HL-60/S4 (cell line): ENCODE measurements around the gene CELSR2.
"Not testable (repeated sequence)": the region's sequence is repeated elsewhere in the genome, so short reads cannot be mapped to it uniquely, and the experiment has no call there.

Experiments used
- in situ Hi-C: fragments of 300-500 bp; cut with MboI; formaldehyde crosslinking; loops from 2 replicates; pipeline ENCODE4 v1.14.3; 2022; ENCODE audit warnings: low sequenced_read_pairs

The CELSR2 gene

DNA sequence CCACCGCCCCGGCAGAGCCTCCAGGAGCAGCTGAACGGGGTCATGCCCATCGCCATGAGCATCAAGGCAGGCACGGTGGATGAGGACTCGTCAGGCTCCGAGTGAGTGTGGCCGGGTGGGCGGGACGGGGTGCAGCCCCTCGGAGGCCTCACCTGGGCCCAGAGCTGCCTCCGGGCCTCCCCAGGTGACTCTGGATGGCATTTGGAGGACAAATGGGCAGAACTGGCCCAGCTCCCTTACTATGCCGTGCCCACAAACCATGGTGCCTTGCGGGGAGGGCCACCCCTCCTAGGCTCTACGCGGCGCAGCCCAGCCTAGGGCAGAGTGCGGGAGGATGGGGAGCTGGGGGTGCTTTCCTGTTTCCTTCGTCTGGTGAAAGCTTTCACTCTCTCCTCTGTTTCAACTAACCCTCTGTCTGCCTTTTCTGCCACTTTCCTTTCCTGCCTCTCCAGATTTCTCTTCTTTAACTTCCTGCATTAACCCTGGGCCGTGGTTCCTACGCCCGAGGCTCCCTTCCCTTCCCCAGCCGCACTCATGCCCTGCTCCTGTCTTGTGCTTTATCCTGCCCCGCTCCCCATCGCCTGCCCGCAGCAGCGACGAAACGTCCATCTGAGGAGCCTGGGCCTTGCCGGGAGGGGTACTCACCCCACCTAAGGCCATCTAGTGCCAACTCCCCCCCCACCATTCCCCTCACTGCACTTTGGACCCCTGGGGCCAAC, 24.4 kb downstream of the CELSR2 start:
- in situ Hi-C loops = loop anchor here (25.0 kb wide), 1 partner anchor 714 kb away; the partner anchor contains the start of gene AHCYL1

DNA sequence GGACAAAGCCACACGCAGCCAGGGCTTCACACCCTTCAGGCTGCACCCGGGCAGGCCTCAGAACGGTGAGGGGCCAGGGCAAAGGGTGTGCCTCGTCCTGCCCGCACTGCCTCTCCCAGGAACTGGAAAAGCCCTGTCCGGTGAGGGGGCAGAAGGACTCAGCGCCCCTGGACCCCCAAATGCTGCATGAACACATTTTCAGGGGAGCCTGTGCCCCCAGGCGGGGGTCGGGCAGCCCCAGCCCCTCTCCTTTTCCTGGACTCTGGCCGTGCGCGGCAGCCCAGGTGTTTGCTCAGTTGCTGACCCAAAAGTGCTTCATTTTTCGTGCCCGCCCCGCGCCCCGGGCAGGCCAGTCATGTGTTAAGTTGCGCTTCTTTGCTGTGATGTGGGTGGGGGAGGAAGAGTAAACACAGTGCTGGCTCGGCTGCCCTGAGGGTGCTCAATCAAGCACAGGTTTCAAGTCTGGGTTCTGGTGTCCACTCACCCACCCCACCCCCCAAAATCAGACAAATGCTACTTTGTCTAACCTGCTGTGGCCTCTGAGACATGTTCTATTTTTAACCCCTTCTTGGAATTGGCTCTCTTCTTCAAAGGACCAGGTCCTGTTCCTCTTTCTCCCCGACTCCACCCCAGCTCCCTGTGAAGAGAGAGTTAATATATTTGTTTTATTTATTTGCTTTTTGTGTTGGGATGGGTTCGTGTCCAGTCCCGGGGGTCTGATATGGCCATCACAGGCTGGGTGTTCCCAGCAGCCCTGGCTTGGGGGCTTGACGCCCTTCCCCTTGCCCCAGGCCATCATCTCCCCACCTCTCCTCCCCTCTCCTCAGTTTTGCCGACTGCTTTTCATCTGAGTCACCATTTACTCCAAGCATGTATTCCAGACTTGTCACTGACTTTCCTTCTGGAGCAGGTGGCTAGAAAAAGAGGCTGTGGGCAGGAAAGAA, 25.5 kb downstream of the CELSR2 start:
- in situ Hi-C loops = loop anchor here (5.0 to 25.0 kb wide), 2 partner anchors 127 to 712 kb away; partner anchors contain the start of gene AHCYL1

DNA sequence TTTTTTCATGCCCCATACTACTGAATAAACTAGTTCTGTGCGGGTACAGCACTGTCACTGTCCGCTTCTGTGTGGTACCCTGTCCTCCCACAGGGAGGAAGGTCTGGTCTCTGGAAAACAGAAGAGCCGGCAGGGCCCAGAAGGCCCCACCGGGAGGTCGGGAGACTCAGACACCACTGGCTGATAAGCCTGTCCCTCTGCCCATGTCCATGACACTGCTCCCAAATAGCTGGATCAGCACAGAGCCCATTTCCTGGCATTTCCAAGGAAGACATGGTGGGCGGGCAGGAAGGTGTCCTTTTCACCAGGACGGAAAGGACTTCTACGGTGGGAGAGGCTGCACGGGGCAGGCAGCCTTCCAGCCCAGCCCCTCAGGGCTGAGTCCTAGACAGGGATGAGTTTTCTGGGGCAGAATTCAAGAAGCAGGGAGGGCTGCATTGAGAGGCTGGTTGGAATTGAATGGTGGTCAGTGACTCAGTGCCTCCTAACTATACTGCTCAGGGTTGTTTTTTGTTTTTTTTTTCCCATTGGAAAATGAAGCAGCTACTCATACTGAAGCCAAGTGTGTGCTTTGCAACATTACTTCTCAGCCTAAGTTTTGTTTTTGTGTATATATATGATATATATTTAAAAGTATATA, 26.5 kb downstream of the CELSR2 start:
- in situ Hi-C loops = loop anchor here (5.0 kb wide), 1 partner anchor 126 kb away; no protein-coding TSS in a partner anchor

- in situ Hi-C loops = loop anchor here (5.0 kb wide), 1 partner anchor 125 kb away; no protein-coding TSS in a partner anchor
Observed at GRCh38 chr1:109277434-109278204, 28.3 kb downstream of the CELSR2 start.

- in situ Hi-C loops = loop anchor here (5.0 kb wide), 1 partner anchor 123 kb away; no protein-coding TSS in a partner anchor
Observed at GRCh38 chr1:109279615-109280278, 30.4 kb downstream of the CELSR2 start.

DNA sequence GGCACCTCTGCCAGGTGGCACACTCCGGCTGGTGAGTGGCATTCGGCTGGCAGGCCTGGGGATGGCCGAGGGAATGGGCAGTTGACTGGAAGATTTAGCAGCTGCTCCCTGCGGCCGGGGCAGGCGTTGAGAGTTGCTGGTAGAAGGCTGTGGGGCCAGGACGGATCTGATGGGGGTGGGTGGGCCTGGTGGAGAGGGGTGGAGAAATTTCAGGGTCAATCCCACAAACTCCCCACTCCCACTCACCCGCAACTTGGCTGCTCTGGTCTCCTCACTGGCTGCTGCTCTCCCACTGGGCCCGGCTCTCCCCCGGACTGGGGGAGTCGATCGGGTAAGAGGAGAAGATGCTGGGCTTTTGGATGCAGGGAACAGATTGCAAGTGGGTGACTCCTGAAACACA, 31.5 kb downstream of the CELSR2 start:
- in situ Hi-C loops = no loop called here

- in situ Hi-C loops = no loop called here
Observed at GRCh38 chr1:109281680-109282496, 32.5 kb downstream of the CELSR2 start.

DNA sequence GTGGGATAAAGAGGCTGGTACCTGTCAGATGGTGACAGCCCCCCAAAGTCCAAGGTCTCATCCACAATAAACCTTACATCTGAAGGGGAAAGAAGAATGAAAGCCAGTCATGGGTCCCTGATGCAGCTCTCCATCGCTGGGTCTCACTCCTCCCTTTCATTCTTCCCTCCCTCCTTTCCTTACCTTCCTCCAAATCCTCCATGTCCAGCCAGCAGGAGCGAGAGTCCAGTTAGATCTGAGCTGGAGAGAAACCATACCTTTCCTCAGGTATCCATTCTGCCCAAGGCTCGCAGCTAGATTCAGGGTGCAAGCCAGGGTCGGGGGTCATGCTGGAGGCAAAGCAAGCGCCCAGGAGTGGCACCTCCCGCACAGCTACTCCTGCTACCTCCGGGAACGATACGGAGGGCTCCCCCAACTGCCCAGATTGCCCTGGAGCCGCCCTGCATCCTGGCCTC, 33.2 kb downstream of the CELSR2 start:
- in situ Hi-C loops = no loop called here

- in situ Hi-C loops = no loop called here
Observed at GRCh38 chr1:109282952-109283747, 33.8 kb downstream of the CELSR2 start, which contains the start of gene PSRC1. Gene PSRC1 (minus strand): TSS chr1:109283145.

DNA sequence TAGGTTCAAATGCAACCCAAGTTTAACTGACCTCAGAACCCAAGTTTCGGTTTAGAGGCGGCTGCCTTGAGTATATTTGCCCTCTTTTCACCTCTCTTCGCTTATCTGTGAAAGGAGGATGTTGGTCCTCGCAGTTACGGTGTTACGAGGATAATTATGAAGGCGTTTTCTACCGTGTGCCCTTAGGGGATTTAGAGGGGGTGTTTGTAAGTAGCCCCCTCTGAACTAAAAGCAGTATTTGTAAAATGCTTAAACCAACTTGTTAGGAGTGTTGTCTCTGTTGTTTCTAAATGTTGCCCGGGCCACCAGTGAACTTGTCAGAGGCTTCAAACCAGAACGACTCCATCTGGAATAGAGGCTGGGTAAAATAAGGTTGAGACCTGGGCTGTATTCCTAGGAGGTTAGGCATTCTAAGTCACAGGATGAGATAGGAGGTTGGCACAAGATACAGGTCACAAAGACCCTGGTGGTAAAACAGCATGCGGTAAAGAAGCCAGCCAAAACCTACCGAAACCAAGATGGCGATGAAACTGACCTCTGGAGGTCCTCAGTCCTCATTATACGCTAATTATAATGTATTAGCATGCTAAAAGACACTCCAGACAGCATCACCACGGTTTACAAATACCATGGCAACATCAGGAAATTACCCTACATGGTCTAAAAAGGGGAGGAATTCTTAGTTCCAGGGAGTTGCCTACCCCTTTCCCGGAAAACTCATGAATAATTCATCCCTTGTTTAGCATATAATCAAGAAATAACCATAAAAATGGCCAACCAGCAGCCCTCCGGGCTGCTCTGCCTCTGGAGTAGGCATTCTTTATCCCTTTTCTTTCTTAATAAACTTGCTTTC, 34.6 kb downstream of the CELSR2 start:
- in situ Hi-C loops = no loop called here

DNA sequence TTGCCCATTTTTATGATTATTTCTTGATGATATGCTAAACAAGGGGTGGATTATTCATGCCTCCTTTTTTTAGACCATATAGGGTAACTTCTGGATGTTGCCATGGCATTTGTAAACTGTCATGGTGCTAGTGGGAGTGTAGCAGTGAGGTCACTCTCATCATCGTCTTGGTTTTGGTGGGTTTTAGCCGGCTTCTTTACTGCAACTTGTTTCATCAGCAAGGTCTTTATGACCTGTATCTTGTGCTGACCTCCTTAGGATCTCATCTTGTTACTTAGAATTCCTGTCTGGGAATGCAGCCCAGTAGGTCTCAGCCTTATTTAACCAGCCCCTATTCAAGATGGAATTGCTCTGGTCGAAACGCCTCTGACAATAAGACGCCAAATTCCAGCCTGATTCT, 37.4 kb downstream of the CELSR2 start:
- in situ Hi-C loops = not testable (repeated sequence)

DNA sequence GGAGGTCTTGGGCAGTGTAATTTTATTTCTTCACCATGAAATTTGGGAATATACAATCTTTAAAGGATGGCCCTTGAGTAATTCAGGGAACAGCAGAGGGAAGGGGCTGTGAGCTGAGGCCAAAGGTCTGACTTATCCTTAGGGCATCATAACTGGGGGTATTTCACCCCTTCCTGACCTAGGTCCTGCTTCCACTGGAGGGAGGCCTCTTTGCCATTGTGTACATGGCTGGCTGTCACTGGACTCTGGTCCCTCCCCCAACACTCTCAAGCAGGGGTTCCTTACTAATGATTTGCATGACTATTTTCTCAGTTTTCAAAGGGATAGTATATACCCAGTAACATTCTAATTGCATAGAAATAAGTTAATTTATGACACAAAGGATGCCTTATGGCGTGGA, 40.8 kb downstream of the CELSR2 start:
- in situ Hi-C loops = no loop called here

- in situ Hi-C loops = no loop called here
Observed at GRCh38 chr1:109290998-109291397, 41.7 kb downstream of the CELSR2 start.

DNA sequence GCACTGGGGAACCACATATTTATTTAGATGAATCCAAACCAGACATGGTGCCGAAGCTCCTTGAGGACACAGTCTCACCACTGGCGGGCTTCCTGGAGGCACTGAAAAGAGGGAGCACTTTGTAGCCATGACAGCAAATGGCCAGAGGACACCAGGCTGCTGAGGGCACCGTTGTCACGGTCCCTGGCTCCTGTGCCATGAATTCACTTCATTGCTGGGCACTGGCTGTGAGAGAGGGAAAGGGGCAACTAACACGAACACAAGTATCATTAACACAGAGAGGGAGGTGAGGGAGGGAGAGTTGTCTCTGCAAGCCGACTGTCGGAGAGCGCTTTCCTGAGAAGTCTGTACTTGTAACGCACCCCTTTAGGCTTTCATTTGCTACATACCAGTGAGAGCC, 43.0 kb downstream of the CELSR2 start:
- in situ Hi-C loops = no loop called here

DNA sequence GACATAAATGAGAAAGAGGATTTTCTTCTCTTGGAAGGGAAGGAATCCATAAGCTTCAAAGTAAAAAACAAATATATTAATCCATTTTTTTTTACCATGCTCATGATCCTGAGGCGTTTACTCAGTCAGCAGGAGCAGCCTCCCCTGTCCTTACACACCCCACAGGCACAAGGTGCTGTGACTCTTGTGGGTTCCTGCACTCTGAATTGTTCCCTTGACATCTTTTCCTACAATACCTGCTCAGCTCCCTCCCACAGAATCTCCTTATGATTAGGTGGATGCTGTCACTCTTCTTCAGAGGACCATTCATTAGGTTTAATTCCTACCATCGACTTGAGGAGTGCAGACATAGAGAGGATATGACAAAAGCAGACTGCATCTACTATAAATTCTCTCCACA, 43.7 kb downstream of the CELSR2 start:
- in situ Hi-C loops = no loop called here

GRCh38 chr1:109294481-109294880, 45.1 kb downstream of the CELSR2 start:
- in situ Hi-C loops = no loop called here
